Measurements from ENCODE around the gene F11R.

- TF ChIP-seq POLR2A (IDR thresholded peaks at IDR 0.05) (no peak), CTCF (IDR thresholded peaks at IDR 0.05) (no peak)
These were observed 59.5 kb downstream of the F11R start for GRCh38 chr1:160961419-160961818.
